Suppressor macrophage (primary cell): Measurements from ENCODE around the gene SETD1B.

Source experiments
- DNase-seq, 4 experiments: peaks; one replicate each; pipeline ENCODE4 v3.0.0-alpha.2; 2020 to 2022

SETD1B gene

DNA sequence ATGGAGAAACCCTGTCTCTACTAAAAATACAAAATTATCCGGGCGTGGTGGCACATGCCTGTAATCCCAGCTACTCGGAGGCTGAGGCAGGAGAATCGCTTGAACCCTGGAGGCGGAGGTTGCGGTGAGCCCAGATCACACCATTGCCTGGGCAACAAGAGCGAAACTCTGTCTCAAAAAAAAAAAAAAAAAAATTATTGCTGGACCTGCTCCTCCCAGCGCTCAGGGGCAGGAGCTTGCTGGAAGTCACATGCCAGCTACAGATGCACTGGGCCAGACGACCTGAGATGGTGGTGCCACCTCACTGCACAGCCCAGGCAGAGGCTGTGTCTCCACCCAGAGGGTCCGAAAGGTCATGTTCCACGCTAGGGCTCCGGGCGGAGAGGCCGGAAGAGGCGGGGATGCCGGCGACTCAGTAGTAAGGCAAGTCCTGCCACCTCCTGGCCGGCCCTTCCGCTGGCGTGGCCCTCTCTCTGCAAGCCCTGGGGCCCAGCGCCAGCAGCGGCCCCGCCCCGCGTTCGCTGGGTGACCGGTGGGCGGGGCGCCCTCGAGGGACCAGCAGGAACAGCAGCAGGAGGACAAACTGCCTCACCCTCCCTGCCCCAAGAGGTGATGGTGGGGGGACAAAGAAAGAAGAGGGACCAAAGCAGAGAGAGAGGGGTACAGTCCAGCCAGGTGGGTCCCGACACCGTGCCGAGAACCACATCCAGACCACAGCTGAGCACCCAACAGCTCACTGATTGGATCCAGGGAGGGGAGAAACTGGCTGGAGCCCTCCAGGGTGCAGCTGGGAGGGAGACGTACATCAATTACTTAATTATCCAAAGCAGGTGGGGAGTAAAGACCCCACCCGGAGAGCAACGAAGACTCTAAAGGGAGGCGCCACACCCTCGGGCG lies 6.7 kb upstream of the SETD1B start:
- peak; percentile 64 to 85 (median 73) for DNase-seq

DNA sequence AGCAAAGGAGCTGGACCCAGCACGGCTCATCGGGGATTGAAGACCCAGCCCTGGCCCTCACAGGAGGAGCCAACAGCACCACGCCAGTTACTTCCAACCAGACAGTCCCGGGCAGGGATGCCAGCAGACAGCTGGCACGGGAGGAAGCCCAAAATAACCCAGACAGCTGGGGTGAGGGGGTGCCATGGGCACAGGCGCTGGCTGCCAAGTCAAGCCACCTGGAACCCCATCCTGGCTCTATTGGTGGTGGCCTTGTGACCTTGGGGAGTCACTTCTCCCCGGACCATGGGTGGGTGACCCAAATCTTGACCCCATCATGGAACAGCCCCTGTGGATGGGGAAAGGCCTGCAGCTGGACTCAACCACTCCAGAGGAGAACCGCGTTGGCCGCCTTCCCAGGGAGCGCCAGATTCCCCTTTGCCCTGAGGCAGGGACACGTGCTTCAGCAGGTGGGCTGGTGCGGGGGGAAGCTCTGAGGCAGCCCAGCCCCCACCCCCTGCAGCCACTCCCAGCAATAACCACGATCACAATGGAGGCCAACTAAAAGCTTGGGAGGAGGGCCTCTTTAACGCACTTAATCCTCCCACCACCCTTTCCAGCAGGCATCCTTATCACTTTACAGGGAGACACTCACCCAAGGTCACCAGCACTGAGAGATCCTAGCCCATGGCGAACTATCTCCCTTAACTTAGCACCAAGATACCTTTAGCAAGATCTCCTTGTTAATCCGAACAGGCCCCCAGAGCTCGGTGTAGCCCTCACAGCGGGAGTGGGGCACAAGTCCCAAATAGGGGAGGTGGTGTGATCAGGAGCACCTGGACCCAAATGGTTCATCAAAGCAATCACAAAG lies 5.6 kb upstream of the SETD1B start:
- DNase-seq: peak in 3 of 4 experiments; percentile 22 to 39 (median 26)

DNA sequence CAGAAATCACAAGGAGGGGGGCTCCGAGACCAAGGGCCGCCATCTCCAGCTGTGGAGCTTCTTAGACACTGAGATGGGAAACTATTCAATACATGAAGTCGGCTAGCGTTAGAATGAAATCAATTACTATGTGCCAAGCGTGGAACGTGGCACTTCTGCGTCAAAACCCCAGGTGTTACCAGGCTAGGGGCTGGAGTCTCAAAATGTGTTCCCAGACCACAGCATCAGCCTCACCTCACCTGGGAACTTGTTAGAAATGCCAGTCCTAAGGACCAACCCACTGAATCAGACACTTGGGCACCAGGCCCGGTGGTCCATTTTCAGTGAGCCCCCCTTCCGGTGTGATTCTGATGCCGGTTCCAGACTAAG lies 5.0 kb upstream of the SETD1B start:
- DNase-seq: no peak

DNA sequence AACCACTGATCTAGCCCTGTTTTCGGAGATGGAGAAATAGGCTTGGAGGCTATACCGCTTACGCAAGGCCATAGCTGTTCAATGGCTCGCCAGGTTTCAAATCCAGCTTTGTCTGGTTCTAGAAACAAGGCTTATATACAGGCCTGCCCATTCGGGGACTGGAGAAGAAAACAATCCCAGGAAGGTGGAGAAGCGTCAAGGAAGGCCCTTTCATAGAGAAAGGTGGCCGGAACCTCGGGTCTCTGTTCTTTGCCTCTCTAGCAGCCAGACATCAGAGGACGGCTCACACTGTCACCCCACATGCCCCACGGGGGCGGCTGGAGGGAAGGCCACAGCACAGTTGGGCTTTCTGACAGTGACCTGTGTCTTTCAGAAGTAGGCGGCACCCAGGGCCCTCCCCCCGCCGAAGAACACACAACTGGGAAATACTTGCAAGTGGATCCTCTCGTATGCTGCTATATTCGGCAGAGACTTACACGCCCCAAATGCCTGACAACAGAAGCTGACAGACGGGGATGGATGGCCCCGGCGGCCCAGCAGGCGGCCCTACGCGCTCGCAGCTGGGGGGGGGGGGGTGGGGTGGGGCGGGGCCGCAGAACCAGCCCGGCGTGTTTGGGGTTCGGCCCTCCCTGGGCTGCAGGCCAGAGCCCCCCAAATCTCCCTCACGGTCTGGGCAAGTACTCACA lies 4.5 kb upstream of the SETD1B start:
- peak; percentile 78 to 89 (median 88) for DNase-seq

DNA sequence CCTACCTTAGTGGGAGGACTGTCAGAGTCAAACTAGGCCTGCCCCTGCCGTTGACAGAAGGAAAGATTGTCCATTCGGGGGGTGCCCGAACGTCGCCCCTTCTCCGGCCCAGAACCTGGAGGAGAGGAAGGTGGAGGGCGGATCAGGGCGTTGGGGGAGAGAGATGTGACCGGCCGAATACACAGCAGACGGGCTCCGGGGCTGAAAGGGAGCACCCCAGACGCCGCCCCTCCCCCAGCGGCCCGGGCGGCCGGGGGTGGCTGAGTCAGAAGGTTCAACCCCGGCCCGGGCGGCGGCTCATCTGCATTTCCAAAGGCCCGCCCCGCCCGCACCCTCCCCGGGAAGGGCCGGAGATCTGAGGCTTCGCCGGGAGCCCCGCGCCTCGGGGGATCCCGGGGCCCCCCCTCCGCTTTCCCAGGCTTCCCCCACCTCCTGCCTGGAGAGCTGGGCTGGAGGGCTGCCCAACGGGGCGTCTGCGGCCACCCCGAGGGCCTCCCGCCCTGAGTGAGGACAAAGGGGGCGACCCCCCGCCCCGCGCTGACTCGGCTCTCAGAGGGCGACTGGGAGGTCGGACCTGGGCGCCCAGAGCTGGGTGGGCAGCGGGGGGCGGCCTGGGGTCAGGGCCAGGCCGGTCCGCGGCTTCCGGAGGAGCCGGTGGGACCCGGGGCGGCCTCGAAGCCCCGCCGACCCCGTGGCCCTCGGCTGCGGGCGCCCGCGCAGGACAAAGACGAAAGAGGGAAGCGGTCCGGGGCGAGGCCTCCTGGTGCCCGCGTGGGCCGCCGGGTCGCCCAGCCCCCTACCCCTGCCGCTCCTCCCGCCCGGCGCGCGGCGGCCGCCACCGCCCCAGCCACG lies 3.7 kb upstream of the SETD1B start:
- peak; percentile 91 to 96 (median 94) for DNase-seq

DNA sequence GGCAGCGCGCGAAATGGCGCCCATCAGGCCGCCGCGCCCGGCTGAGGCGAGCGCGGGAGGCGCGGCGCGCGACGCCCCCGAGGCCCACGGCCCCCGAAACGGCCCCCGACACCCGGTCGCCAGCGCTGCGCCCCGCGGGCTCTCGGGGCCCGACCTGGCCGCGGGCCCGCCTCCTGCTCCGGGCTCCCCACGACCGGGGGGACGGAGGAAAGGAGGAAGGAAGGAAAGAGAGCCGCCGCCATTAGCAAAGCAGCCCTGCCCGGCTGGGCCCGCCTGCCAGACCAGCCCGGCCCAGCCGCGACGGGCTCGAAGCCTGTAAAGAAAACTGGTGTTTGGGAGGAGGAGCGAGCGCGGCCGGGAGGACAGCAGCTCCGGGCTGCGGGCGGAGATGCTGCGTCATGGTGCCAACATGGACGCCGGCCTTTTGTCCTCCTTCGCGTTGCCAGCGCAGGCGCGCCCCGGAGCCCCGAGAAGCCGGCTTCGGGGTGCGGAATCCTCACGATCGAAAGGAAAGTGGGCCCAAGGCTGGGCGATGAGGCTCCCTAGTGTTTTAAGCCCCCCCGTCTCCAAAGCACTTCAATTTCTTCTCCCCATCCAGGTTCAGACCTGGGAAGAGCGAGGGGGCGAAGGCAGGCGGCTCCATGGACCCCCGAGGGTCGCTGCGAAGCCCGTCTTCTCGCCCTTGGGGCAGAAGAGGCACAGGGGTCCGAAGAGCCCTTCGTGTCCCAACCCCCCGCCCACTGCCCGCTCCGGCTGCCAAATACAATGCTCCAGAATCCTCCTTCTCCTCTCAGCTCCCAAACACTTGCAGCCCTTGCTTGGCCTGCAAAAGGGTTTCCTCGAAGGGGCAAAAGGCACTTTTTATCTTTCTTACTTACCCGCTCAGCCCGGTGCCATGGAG lies 2.9 kb upstream of the SETD1B start:
- DNase-seq: peak; percentile 74 to 86 (median 80)

DNA sequence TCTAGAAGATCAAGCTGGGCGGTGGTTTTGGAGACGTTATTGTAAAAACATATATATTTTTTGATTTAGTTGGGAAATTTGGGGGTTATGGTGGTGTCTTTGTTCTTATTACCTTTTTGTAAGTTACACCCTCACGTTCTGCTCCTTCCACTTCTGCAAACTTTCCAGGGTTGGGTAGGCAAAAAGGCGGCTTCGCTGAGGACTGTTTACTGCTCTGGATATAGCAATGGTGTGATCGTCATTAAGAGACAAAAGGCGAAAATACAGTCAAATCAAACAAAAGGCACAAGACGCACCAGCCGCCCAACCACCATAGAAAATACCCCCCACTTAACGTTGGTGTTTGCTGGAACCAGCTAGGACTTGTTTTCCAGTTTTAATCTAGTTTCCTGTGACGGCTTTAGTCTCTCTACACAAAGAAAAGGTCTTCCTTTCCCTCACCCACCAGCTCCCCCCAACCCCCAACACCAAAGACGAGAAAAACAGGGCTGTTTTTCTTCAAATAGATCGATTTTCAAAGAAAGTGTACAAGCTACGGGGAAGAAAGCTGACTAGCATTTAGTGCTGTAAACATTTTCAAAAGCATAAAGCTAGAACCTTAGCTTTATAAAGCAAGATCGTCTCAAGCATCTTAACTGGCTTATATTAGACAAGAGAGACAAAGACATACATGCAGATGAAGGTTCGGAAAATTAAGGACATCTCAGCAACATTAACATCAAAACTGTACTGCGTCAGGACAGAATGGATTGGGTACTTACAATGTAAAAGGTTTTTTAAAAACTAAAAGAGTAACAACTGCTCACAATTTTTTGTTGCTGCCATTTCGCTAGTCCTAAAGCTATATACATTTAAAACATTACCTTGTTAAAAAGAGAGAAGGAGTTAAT lies 2.0 kb upstream of the SETD1B start:
- peak; percentile 51 to 68 (median 58) for DNase-seq

DNA sequence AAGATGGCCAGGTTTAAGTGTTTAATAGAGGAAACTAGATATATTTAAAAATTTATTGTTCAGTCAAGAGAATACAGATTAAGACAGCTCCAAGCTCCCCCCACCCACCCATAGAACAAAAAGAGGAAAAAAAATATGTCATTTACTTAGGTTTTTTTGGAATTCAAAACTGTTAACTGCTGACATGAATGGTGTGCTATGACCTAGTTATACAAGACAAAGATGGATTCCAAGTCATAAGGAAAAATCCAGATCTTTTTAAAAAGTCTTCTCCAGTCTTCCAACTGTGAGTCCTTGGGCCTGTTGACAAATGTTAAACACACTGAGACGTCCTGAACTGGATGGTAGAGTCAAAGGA lies 1.3 kb upstream of the SETD1B start:
- no peak for DNase-seq

DNA sequence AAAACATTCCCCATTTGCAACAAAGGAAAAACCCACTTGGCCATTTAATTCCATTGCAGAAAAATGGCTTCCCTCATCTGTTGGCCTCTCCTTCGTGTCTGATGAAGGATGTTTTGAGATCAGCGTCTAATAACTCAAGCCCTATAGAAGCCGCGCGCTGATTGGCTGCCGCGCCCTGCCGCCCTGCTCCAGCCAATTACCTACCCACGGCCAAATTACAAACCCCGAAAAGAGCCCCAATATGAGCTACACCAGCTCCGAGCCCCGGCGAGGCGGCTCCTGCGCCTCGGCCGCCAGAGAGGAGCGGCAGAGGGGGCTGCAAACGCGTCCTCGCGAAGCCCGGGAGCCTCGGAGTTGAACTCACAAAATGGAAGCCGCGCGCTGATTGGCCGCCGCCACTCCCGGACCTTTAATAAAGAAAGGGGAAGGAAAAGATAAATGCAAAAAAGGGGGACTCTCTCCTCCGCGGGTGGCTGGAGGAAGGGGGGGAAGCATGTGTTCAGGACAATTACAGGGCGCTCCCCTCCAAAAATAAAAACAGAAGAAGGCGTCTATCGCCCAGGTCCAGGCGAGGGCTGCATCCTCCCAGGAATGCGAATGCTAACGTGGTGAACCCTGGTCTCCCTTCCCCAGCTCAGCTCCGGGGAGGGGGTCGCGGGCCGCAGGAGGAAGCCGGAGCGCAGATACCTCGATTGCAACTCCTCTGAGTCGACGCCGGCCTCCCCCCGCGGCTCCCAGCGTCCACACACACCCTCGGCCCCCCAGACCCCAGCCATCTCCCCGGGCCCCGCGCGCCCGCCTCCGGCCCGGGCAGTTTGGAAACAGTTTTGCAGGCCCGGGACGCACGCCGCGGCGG lies 738 bp upstream of the SETD1B start:
- DNase-seq: peak; percentile 95 to 96 (median 96)

DNA sequence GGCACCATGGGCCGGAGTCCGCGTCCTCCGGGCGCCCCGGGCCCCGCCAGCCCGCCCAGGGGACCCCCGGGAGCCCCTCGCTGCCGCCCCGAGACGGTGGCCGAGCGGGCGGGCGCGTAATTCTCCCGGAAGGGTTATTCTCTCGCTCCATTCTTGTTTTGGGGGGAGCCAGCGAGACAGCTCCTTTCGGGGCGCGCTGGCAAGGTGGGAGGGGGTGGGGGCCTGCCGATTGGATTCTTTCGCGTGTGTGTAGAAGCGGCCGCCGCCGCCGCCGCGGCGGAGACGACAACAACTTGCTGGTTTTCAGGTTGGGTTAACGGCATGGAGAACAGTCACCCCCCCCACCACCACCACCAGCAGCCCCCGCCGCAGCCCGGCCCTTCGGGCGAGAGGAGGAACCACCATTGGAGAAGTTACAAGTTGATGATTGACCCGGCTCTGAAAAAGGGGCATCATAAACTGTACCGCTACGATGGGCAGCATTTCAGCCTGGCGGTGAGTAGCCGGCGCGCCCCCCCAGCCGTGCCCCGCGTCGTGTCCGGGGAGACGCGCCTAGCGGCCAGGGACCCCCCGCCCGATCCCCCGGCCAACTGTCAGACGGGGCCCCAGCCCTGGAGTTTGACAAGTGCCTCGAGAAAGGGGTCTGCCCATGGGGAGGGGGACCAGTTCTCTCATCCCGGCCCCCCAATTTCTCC lies 755 bp downstream of the SETD1B start:
- peak; percentile 42 to 79 (median 66) for DNase-seq

DNA sequence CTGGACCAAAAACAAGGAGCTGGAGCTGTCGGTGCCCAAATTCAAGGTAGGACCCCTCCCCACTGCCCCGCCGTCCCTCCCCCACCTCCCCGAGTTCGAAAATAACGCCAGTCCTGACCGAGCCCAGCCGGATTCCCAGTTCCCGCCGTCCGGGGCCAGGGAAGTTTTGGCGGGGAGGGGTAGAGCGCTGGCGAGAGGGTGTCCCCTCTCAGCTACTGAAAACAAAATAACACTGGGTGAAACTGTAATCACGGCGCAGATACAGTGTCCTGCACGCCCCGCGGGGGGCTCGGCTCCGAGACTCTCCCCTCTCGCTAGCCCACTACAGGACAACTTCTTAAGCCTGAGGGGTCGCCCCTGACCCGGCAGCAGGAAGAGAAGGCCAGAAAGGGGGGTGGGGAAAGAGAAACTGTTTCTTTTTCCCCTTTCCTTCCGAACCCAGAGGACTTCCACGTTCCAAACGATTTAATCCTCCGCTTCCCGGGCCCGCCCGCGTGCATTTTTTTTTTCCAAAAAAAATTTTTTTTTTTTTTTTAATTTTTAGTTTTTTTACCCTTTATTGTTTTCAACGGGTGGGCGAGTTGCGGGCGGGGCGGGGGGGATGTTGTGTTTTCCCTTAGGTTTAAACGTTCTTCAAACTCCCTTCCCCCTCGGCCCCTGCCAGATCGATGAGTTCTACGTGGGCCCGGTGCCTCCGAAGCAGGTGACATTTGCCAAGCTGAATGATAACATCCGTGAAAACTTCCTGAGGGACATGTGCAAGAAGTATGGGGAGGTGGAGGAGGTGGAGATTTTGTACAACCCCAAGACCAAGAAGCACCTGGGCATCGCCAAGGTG lies 1.6 kb downstream of the SETD1B start:
- DNase-seq: peak; percentile 15 to 38 (median 31)

DNA sequence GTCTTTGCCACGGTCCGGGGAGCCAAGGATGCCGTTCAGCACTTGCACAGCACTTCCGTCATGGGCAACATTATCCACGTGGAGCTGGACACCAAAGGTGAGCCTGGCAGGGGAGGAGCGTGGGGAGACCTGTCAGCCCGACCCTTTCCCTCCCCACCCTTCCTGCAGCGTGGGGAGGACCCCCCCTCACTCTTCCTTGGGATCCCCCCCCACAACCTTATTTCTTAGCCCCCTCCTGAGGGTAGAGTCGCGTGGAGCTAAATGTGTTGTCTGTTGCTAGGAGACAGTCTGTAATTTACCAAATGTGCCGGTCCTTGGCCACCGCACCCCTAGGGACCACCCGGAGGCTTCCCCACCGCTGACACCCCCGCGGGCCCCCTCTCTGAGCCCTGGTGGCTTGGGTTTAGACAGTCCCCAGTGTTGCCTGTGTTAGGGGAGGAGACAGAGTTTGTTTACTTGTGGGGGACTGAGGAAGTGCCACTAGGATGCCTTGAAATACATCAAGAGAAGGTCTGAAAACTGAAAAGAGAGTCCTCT lies 2.3 kb downstream of the SETD1B start:
- peak in 2 of 4 experiments; percentile 25 to 26 for DNase-seq

DNA sequence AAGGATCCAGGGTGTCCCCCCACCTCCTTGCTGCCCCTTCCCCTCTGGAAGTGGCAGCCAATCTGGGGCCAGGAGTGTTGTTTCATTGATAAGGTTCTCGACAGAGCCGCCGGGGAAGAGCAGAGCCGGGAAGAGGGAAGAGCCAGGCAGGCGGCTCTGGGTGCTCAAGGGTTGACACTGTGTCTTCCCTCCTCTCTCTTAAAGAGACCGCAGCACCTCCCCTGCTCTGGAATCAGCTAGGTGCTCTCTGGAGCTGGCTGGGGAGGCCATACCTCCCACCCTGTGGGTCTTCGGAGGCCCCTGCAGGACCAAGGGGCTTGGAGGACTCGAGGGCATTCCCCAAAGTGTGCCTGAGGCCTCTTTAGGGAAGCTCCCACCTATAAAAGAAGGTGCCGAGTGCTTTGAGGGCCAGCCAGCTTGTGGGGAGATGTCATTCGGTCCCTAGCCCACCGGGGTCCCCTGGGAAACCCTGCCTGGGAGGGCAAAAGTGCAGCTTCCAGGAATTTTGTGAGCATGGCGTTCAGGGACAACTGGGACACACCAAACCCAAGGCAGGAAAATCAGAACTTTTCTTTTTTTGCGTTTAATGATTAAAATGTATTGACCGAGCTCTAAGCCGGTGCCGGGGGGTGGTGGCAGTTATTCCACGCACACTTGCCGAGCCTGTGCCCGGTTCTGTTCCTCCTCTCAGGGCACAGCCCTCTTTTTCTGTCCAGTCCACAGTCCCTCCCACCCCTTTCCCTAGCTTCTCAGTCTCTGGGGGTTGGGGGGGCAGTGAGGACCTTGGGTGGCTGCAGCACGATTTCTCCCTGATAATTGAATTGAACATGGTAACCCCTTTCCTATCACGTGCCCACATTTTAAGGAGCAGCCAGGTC lies 3.0 kb downstream of the SETD1B start:
- peak in 3 of 4 experiments; percentile 18 to 53 (median 41) for DNase-seq

DNA sequence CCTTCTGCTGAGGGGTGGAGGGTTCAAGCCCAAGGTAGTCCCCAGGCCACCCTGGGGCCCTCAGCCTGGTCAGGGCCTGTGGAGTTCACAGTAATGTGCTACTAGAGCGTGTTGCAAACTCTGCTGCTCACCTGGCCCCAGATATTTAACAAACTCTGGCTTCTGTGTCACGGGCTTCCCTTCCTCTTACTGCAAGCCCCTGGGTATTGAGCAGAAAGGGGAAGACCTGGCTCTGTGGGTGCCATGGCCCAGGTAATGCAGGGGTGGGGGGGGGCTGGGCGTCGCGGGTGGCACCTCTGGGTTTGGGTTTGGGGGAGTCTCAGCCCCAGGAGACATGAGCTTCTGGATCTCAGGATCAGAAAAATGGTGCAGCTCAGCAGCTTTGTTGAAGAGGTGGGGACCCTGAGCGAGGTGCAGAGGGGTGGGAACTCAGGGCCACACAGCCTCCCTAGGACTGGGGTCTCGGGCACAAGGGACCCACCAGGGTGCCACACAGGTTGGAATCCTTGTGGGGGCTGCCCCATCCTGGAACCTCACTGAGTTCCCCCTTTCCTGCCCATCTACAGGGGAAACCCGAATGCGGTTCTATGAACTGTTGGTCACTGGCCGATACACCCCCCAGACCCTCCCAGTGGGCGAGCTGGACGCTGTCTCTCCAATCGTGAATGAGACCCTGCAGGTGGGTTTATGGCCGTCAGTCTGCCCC lies 4.0 kb downstream of the SETD1B start:
- no peak for DNase-seq

DNA sequence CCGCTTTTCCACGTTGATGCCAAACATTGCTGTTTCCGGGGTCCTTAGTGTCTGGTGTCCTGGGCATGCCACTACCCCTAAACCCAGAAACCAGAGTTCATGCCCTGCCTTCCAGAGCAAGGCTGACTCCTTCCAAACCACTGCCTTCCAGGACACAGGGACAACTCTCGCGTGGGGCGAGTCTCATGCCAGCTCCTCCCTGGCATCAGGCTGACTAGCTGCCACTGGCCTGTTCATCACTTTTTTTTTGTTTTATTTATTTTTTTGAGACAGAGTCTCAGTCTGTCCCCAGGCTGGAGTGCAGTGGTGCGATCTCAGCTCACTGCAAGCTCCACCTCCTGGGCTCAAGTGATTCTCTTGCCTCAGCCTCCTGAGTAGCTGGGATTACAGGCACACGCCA lies 4.8 kb downstream of the SETD1B start:
- DNase-seq: no peak
